ENCODE results near the gene CHRNB2. TPM values are rescaled to one million over a fixed set of nuclear protein-coding genes. Genes with fewer than 3 reads are reported as not detected.

The CHRNB2 gene
- total and polyA plus RNA-seq, 2 donors (not counting 3 experiments of a cell fraction or from before 2014, with no cell fraction given): not detected

GRCh38 chr1:154536570-154536969, 31.0 kb upstream of the CHRNB2 start:
- Histone ChIP-seq H3K9me1 (replicated peaks; ENCODE audit: control insufficient read depth, extremely low read depth, insufficient read depth, low read length) (no peaks in the 10 kb centered on the region), H3K4me2 (ENCODE audit: insufficient read depth, low read length) (no peak overlapping the region), H4K20me1 (replicated peaks; ENCODE audit: control insufficient read depth, extremely low read depth, insufficient read depth, low read length) (no peaks in the 10 kb centered on the region), H2AFZ (ENCODE audit: low read depth, low read length) (no peak overlapping the region), H3K4me3 (replicated peaks in 1 of 3; ENCODE audit: insufficient read depth in 1 of 3, low read depth in 1 of 3, low read length in 3 of 3) (no peak overlapping the region), H3K27me3 (ENCODE audit: control insufficient read depth in 2 of 2, insufficient read depth in 2 of 2, low read length in 2 of 2) (no peaks in the 10 kb centered on the region), H3K4me1 (ENCODE audit: control insufficient read depth, extremely low read depth, insufficient read depth, low read length) (no peaks in the 10 kb centered on the region), H3K9ac (replicated peaks; ENCODE audit: extremely low read depth, insufficient read depth, low read length) (no peak overlapping the region), H3K27ac (ENCODE audit: insufficient read depth, low read depth, low read length) (no peak overlapping the region), H3K79me2 (ENCODE audit: control insufficient read depth, insufficient read depth, low read length) (no peaks in the 10 kb centered on the region), H3K36me3 (ENCODE audit: control insufficient read depth in 2 of 2, extremely low read depth in 1 of 2, insufficient read depth in 2 of 2, low read length in 2 of 2) (no peaks in the 10 kb centered on the region), H3K9me3 (replicated peaks; ENCODE audit: control insufficient read depth, insufficient read depth, low read length) (no peaks in the 10 kb centered on the region)
- dilution Hi-C loops (cut with MboI; ENCODE audit: extremely low pct_ligation_motif_present, low sequenced_read_pairs) (no loop called here), intact Hi-C loops (cut with micrococcal nuclease) (no loop called here)
- POLR2A ChIA-PET: no interaction called here
- CTCF ChIA-PET: interaction anchor here (0.7 to 2.6 kb wide), 2 partner anchors 10 to 17 kb away, joined by 3 to 9 read pairs; no protein-coding TSS in a partner anchor
- TF ChIP-seq JUN (IDR thresholded peaks at IDR 0.05; ENCODE audit: borderline replicate concordance, insufficient read depth, insufficient read length, low read depth) (no peak), POLR2A (IDR thresholded peaks at IDR 0.05; ENCODE audit: low read depth, low read length) (no peak), FOS (IDR thresholded peaks at IDR 0.05; ENCODE audit: borderline replicate concordance, insufficient read depth, low read length) (no peak), MYC (IDR thresholded peaks at IDR 0.05; ENCODE audit: low read depth, low read length) (no peak), GATA2 (IDR thresholded peaks at IDR 0.05; ENCODE audit: insufficient read depth, insufficient read length, low read depth, low read length) (no peak), EZH2 (IDR thresholded peaks at IDR 0.05; ENCODE audit: borderline replicate concordance, low read depth, low read length, severe bottlenecking) (no peak), POLR2AphosphoS5 (IDR thresholded peaks at IDR 0.05; ENCODE audit: insufficient read depth, low read depth, low read length) (no peak)
- TF ChIP-seq, protein P1, sequence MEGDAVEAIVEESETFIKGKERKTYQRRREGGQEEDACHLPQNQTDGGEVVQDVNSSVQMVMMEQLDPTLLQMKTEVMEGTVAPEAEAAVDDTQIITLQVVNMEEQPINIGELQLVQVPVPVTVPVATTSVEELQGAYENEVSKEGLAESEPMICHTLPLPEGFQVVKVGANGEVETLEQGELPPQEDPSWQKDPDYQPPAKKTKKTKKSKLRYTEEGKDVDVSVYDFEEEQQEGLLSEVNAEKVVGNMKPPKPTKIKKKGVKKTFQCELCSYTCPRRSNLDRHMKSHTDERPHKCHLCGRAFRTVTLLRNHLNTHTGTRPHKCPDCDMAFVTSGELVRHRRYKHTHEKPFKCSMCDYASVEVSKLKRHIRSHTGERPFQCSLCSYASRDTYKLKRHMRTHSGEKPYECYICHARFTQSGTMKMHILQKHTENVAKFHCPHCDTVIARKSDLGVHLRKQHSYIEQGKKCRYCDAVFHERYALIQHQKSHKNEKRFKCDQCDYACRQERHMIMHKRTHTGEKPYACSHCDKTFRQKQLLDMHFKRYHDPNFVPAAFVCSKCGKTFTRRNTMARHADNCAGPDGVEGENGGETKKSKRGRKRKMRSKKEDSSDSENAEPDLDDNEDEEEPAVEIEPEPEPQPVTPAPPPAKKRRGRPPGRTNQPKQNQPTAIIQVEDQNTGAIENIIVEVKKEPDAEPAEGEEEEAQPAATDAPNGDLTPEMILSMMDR (IDR thresholded peaks at IDR 0.05; ENCODE audit: extremely low read depth in 1 of 2, insufficient read depth in 1 of 2, low read depth in 1 of 2, low read length in 2 of 2): no peak
- TF ChIP-seq, protein P2, sequence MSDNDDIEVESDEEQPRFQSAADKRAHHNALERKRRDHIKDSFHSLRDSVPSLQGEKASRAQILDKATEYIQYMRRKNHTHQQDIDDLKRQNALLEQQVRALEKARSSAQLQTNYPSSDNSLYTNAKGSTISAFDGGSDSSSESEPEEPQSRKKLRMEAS (IDR thresholded peaks at IDR 0.05; ENCODE audit: insufficient read depth, insufficient read length): no peak
- FAIRE-seq (no peak), DNase-seq (ENCODE audit: low read depth, low spot score) (no peak)
- BruUV-seq (replicated peaks): no TSS peak
